HepG2 (cell line): ENCODE data around the gene CNOT10. TPM values are rescaled to one million over a fixed set of nuclear protein-coding genes. Genes with fewer than 3 reads are reported as not detected.

ENCODE experiments used
- AHDC1 ChIP-seq: sonication (generic); formaldehyde crosslinking; IDR thresholded peaks from 2 replicates; pipeline ENCODE4 v1.5.1; 2020; ENCODE audit warnings: mild to moderate bottlenecking, missing genetic modification reagents, borderline replicate concordance
- ATF2 ChIP-seq: sonication (generic); formaldehyde crosslinking; IDR thresholded peaks from 2 replicates; pipeline ENCODE4 v1.4.0; 2020; ENCODE audit warnings: missing genetic modification reagents
- IRF2 ChIP-seq: IDR thresholded peaks from 2 replicates; pipeline ENCODE4 v1.6.1; 2018; ENCODE audit warnings: missing genetic modification reagents, missing compliant biosample characterization
- MNT ChIP-seq: fragments of 450-650 bp; IDR thresholded peaks from 2 replicates; pipeline ENCODE4 v1.6.1; 2016
- NCOA1 ChIP-seq: sonication (generic); formaldehyde crosslinking; IDR thresholded peaks from 2 replicates; pipeline ENCODE4 v1.9.0; 2021; ENCODE audit warnings: missing genetic modification reagents
- NFKBIZ ChIP-seq: IDR thresholded peaks from 2 replicates; pipeline ENCODE4 v1.6.1; 2018; ENCODE audit warnings: missing genetic modification reagents, missing compliant biosample characterization
- PBX3 ChIP-seq: sonication (generic); formaldehyde crosslinking; IDR thresholded peaks from 2 replicates; pipeline ENCODE4 v1.8.1; 2023; ENCODE audit warnings: missing genetic modification reagents, inconsistent platforms, borderline replicate concordance
- SPEN ChIP-seq: sonication (generic); formaldehyde crosslinking; IDR thresholded peaks from 2 replicates; pipeline ENCODE4 v1.5.1; 2020; ENCODE audit warnings: low read depth, mild to moderate bottlenecking, missing genetic modification reagents
- TSC22D2 ChIP-seq: sonication (generic); formaldehyde crosslinking; IDR thresholded peaks from 2 replicates; pipeline ENCODE4 v1.5.1; 2020; ENCODE audit warnings: missing genetic modification reagents, mild to moderate bottlenecking, borderline replicate concordance
- ZBTB38 ChIP-seq: sonication (generic); formaldehyde crosslinking; IDR thresholded peaks from 2 replicates; pipeline ENCODE4 v1.5.1; 2020; ENCODE audit warnings: mild to moderate bottlenecking, missing genetic modification reagents
- ZEB1 ChIP-seq: IDR thresholded peaks from 2 replicates; pipeline ENCODE4 v1.6.1; 2012; ENCODE audit warnings: mild to moderate bottlenecking, low read depth, inconsistent platforms; ENCODE audit not compliant: insufficient replicate concordance
- ZFP90 ChIP-seq: sonication (generic); formaldehyde crosslinking; IDR thresholded peaks from 2 replicates; pipeline ENCODE4 v1.8.0; 2022; ENCODE audit warnings: missing genetic modification reagents, mild to moderate bottlenecking, inconsistent platforms, borderline replicate concordance
- ZNF275 ChIP-seq: sonication (generic); formaldehyde crosslinking; IDR thresholded peaks from 2 replicates; pipeline ENCODE4 v1.8.0; 2022; ENCODE audit warnings: missing genetic modification reagents, mild to moderate bottlenecking, inconsistent platforms, borderline replicate concordance
- ZNF441 ChIP-seq: sonication (generic); formaldehyde crosslinking; IDR thresholded peaks from 2 replicates; pipeline ENCODE4 v1.7.0; 2021; ENCODE audit warnings: missing genetic modification reagents, borderline replicate concordance
- ZNF543 ChIP-seq: sonication (generic); formaldehyde crosslinking; IDR thresholded peaks from 2 replicates; pipeline ENCODE4 v1.4.0; 2020; ENCODE audit warnings: mild to moderate bottlenecking, missing genetic modification reagents
- ZNF672 ChIP-seq: sonication (generic); formaldehyde crosslinking; IDR thresholded peaks from 2 replicates; pipeline ENCODE4 v1.8.1; 2022; ENCODE audit warnings: missing genetic modification reagents
- ZNF772 ChIP-seq: sonication (generic); formaldehyde crosslinking; IDR thresholded peaks from 2 replicates; pipeline ENCODE4 v1.5.0; 2020; ENCODE audit warnings: mild to moderate bottlenecking, missing genetic modification reagents
- polyA plus RNA-seq, 8 experiments: library from polyadenylated mRNA; depleted of rRNA in 3 of 8; stranded (reverse) in 7 of 8; unstranded in 1 of 8; fragments of >200 nt; fragmentation: Illumina TruSeq in 4 of 8; extraction: Trizol in 4 of 8; gene quantifications; 2 replicates each; pipeline versions ENCODE4 v1.2.1 to v1.2.3, GENCODE V29; 2011 to 2016; ENCODE audit warnings: low read depth in 4 of 8, missing spikeins in 1 of 8, mixed read lengths in 1 of 8; ENCODE audit not compliant: insufficient read depth in 1 of 8
- total RNA-seq, 5 experiments: library from RNA; depleted of rRNA; stranded (reverse); fragments of >200 nt; fragmentation: Illumina TruSeq; extraction: Trizol; gene quantifications; 2 replicates each; pipeline ENCODE4 v1.2.3, GENCODE V29; 2016; ENCODE audit warnings: low read depth in 1 of 5

Gene CNOT10
- total and polyA plus RNA-seq, 2 of the 13 experiments (the other 11 are each of a cell fraction or from before 2014, with no cell fraction given): 21.2 to 34.1 TPM

GRCh38 chr3:32794487-32795308, 109.7 kb downstream of the CNOT10 start (continued):
- TF ChIP-seq ATF2 (CRISPR knock-in tag) (peak; percentile 87), NCOA1 (CRISPR knock-in tag) (peak; percentile 96; the same call in 1 of the 2 replicates), IRF2 (CRISPR knock-in tag) (peak; percentile 78; the same call in 1 of the 2 replicates), ZNF441 (CRISPR knock-in tag) (no peak), NFKBIZ (CRISPR knock-in tag) (peak; percentile 66; the same call in 1 of the 2 replicates), MNT (peak; percentile 27; the same call in 1 of the 2 replicates), ZNF543 (no peak), PBX3 (CRISPR knock-in tag) (no peak; the same call in 1 of the 2 replicates), ZBTB38 (CRISPR knock-in tag) (peak; percentile 56), ZFP90 (CRISPR knock-in tag) (peak; percentile 14; the same call in 1 of the 2 replicates), SPEN (CRISPR knock-in tag) (peak; percentile 61; the same call in 1 of the 2 replicates), ZNF275 (CRISPR knock-in tag) (peak; percentile 61; the same call in 1 of the 2 replicates), ZEB1 (peak; percentile 99), TSC22D2 (no peak), ZNF772 (CRISPR knock-in tag) (peak; percentile 72; the same call in 1 of the 2 replicates), ZNF672 (no peak), AHDC1 (CRISPR knock-in tag) (peak; percentile 52; the same call in 1 of the 2 replicates)
